ENCODE results near the gene POU2AF2. TPM values are rescaled to one million over a fixed set of nuclear protein-coding genes. Genes with fewer than 3 reads are reported as not detected.
"Not testable (repeated sequence)": the region's sequence is repeated elsewhere in the genome, so short reads cannot be mapped to it uniquely, and the experiment has no call there.

Gene POU2AF2
- total RNA-seq, 4 donors from 2014 or later, result 0.36 to 0.86 (median 0.51) TPM; not detected in 1

DNA sequence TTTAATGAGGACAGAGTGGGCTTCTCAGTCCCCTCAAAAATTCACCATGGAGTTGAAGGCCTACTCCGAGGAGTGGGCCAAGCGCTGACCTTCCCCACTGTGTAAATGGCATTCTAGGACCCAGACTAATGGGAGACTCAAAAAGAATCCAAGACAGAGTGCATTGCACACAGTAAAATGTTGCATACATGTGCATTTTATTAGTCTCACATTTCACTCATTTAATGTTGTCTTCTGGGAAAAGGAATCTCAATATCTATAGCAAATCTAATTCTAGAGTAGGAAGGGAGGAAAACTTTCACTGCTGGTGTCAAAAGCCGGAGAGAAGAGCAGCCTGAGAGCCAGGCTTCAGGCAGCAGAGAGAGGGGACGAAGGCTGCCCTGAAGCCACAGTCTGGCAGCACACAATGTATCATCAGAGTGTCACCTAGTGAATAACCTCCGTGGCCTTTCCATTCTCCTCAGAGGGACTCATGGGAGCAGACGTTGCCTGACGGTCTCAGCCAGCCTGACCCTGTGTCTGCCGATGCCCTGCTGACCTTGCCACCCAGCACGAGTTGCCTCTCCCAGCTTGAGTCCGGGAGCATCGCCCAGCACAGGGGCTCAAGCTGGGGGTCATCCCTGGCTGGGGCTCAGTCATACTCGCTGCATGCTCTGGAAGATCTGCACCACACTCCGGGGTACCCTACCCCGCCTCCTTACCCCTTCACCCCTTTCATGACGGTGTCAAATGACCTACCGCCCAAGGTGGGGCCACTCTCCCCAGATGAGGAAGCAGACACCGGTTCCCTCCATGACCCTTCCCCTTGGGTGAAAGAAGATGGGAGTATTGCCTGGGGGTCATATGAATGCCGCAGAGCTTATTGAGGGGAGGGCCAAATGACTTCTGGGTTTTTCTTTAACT, 39.9 kb downstream of the POU2AF2 start:
- Histone ChIP-seq H3K4me3 (no peak overlapping the region), H3K4me1 (peaks cover 10% of the 10 kb centered on the region in 2 donors), H3K36me3 (no peaks in the 10 kb centered on the region), H3K27me3 (no peaks in the 10 kb centered on the region), H3K9me3 (no peaks in the 10 kb centered on the region), H3K27ac (no peak overlapping the region)
- TF ChIP-seq, protein P1, sequence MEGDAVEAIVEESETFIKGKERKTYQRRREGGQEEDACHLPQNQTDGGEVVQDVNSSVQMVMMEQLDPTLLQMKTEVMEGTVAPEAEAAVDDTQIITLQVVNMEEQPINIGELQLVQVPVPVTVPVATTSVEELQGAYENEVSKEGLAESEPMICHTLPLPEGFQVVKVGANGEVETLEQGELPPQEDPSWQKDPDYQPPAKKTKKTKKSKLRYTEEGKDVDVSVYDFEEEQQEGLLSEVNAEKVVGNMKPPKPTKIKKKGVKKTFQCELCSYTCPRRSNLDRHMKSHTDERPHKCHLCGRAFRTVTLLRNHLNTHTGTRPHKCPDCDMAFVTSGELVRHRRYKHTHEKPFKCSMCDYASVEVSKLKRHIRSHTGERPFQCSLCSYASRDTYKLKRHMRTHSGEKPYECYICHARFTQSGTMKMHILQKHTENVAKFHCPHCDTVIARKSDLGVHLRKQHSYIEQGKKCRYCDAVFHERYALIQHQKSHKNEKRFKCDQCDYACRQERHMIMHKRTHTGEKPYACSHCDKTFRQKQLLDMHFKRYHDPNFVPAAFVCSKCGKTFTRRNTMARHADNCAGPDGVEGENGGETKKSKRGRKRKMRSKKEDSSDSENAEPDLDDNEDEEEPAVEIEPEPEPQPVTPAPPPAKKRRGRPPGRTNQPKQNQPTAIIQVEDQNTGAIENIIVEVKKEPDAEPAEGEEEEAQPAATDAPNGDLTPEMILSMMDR (IDR thresholded peaks at IDR 0.05 in 4 of 5, conservative IDR thresholded peaks at IDR 0.05 in 1 of 5), result no peak
- TF ChIP-seq POLR2A (IDR thresholded peaks at IDR 0.05), result no peak
- ATAC-seq (no peak), DNase-seq (no peak)
- in situ Hi-C loops (cut with MboI; ENCODE audit: low sequenced_read_pairs in 4 of 4), result no loop called here
- intact Hi-C loops (cut with DNase I; ENCODE audit: low total_unique reads), result no loop called here

DNA sequence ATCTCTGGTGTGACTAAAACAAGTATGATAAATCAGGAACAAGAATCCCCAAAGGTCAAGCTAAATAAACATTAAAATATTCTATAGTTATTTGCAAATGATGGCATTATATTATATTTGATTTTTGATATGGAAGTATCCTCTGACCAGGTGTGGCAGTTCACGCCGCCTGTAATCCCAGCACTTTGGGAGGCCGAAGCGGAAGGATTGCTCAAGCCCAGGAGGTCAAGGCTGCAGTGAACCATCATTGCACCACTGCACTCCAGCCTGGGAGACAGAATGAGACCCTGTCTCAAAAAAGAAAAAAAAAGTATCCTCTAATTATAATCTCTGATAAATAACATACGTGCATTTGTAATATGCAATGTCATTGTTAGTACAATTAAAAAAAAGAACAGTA, 46.2 kb downstream of the POU2AF2 start:
- no peaks in the 10 kb centered on the region for H3K36me3 ChIP-seq
- H3K4me1 ChIP-seq, result peaks cover 8 to 9% of the 10 kb centered on the region in 2 donors
- in situ Hi-C loops (cut with MboI; ENCODE audit: low sequenced_read_pairs in 4 of 4), result no loop called here
- no peaks in the 10 kb centered on the region for H3K27me3 ChIP-seq
- ATAC-seq (no peak), DNase-seq (no peak)
- no peak overlapping the region for H3K4me3 ChIP-seq
- H3K9me3 ChIP-seq, result no peaks in the 10 kb centered on the region
- TF ChIP-seq, protein P1 (IDR thresholded peaks at IDR 0.05 in 4 of 5, conservative IDR thresholded peaks at IDR 0.05 in 1 of 5), result no peak
- TF ChIP-seq POLR2A (IDR thresholded peaks at IDR 0.05), result no peak
- H3K27ac ChIP-seq, result no peak overlapping the region
- intact Hi-C loops (cut with DNase I; ENCODE audit: low total_unique reads), result no loop called here

DNA sequence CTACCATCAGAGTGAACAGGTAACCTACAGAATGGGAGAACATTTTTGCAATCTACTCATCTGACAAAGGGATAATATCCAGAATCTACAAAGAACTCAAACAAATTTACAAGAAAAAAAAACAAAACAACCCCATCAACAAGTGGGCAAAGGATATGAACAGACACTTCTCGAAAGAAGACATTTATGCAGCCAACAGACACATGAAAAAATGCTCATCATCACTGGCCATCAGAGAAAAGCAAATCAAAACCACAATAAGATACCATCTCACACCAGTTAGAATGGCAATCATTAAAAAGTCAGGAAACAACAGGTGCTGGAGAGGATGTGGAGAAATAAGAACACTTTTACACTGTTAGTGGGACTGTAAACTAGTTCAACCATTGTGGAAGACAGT, 46.9 kb downstream of the POU2AF2 start:
- H3K27me3 ChIP-seq; H3K4me1 ChIP-seq; H3K27ac ChIP-seq; H3K4me3 ChIP-seq; intact Hi-C loops (cut with DNase I; ENCODE audit: low total_unique reads); ATAC-seq; DNase-seq; H3K36me3 ChIP-seq; in situ Hi-C loops (cut with MboI; ENCODE audit: low sequenced_read_pairs in 4 of 4); H3K9me3 ChIP-seq: not testable (repeated sequence)

DNA sequence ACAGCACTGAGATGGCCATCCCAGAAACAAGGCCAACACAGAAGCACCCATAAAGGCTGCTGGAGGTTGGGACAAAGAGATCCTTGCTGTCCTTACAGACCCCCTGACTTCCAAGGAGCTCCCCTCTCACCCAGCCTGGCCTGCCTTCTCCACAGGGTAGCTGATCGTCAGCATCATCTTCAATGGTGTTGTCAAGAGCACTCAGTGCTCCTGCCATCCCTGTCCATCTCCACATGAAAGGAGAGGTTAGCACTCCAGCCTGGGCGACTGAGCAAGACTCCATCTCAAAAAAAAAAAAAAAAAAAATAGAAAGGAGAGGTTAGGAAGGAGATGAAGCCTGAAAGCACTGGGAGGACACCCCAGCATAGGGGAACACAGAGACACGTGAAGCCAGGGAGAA, 50.7 kb downstream of the POU2AF2 start:
- TF ChIP-seq, protein P1 (IDR thresholded peaks at IDR 0.05 in 4 of 5, conservative IDR thresholded peaks at IDR 0.05 in 1 of 5), result no peak
- no peak for TF ChIP-seq POLR2A (IDR thresholded peaks at IDR 0.05)

DNA sequence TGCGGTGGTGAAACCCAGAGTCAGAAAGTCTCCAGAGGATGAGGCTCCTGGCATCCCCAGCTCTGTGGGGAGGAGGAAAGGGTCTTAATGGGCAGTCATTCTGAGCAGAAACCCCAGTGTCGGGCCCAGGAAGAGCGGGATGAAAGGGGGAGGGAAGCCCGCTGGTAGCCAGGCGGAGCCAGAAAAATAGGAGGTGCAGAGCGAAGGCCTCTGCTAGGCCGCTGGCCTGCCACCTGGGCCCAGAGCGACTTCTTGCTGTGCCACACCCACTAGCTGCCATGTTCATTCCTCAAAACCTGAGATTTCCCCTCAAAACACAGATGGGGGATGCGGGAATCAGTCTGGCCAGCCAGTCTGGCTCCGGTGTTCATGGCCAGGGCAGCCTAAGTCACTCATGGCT, 52.2 kb downstream of the POU2AF2 start:
- DNase-seq (no peak), ATAC-seq (no peak)
- no peak overlapping the region for H3K4me3 ChIP-seq
- H3K9me3 ChIP-seq, result no peaks in the 10 kb centered on the region
- no peaks in the 10 kb centered on the region for H3K36me3 ChIP-seq
- TF ChIP-seq POLR2A (IDR thresholded peaks at IDR 0.05), result no peak
- TF ChIP-seq, protein P1 (IDR thresholded peaks at IDR 0.05 in 4 of 5, conservative IDR thresholded peaks at IDR 0.05 in 1 of 5), result no peak
- in situ Hi-C loops (cut with MboI; ENCODE audit: low sequenced_read_pairs in 4 of 4) (no loop called here), intact Hi-C loops (cut with DNase I; ENCODE audit: low total_unique reads) (no loop called here)
- H3K4me1 ChIP-seq, result peaks cover 0 to 6% of the 10 kb centered on the region in 2 donors
- H3K27me3 ChIP-seq, result no peaks in the 10 kb centered on the region
- no peak overlapping the region for H3K27ac ChIP-seq

More for the DNA sequence above, 50.7 kb downstream of the POU2AF2 start:
- Histone ChIP-seq H3K9me3 (no peaks in the 10 kb centered on the region), H3K36me3 (no peaks in the 10 kb centered on the region), H3K4me1 (peaks cover 0 to 6% of the 10 kb centered on the region in 2 donors), H3K27me3 (no peaks in the 10 kb centered on the region), H3K27ac (no peak overlapping the region), H3K4me3 (no peak overlapping the region)
- intact Hi-C loops (cut with DNase I; ENCODE audit: low total_unique reads), result no loop called here
- in situ Hi-C loops (cut with MboI; ENCODE audit: low sequenced_read_pairs in 4 of 4), result no loop called here
- no peak for ATAC-seq
- DNase-seq, result no peak

Data from gastrocnemius medialis (tissue), 4 donors.